Subcutaneous abdominal adipose tissue (tissue), 5 donors: ENCODE results near the gene SAPCD2.

Experiments used
- H3K27ac ChIP-seq: one replicate; pipeline ENCODE4 v1.7.0; 2013; ENCODE audit warnings: low read depth, mild to moderate bottlenecking, inconsistent platforms, low read length, moderate library complexity
- H3K27me3 ChIP-seq, 5 donors: one replicate each; pipeline ENCODE4 v1.7.0; 2013; ENCODE audit warnings: low read length in 5 of 5, inconsistent platforms in 1 of 5; ENCODE audit not compliant: control insufficient read depth in 5 of 5, insufficient read depth in 4 of 5
- H3K36me3 ChIP-seq, 5 donors: one replicate each; pipeline ENCODE4 v1.7.0; 2013; ENCODE audit warnings: low read length in 5 of 5; ENCODE audit not compliant: control insufficient read depth in 5 of 5, insufficient read depth in 5 of 5
- H3K4me1 ChIP-seq, 5 donors: one replicate each; pipeline ENCODE4 v1.7.0; 2013; ENCODE audit warnings: low read length in 5 of 5, mild to moderate bottlenecking in 3 of 5, moderate library complexity in 1 of 5; ENCODE audit not compliant: control insufficient read depth in 5 of 5, insufficient read depth in 5 of 5
- H3K4me3 ChIP-seq, 5 donors: one replicate each; pipeline ENCODE4 v1.7.0; 2013; ENCODE audit warnings: low read length in 5 of 5, low read depth in 1 of 5
- H3K9ac ChIP-seq, 5 donors: one replicate each; pipeline ENCODE4 v1.7.0; 2013; ENCODE audit warnings: low read length in 5 of 5, mild to moderate bottlenecking in 4 of 5, moderate library complexity in 3 of 5
- H3K9me3 ChIP-seq, 5 donors: one replicate each; pipeline ENCODE4 v1.7.0; 2013; ENCODE audit warnings: low read length in 5 of 5; ENCODE audit not compliant: control insufficient read depth in 5 of 5
- donor health status: healthy.
- donor health status: healthy.
- donor health status: healthy.
- donor health status: healthy.
- donor health status: healthy.

Gene SAPCD2

DNA sequence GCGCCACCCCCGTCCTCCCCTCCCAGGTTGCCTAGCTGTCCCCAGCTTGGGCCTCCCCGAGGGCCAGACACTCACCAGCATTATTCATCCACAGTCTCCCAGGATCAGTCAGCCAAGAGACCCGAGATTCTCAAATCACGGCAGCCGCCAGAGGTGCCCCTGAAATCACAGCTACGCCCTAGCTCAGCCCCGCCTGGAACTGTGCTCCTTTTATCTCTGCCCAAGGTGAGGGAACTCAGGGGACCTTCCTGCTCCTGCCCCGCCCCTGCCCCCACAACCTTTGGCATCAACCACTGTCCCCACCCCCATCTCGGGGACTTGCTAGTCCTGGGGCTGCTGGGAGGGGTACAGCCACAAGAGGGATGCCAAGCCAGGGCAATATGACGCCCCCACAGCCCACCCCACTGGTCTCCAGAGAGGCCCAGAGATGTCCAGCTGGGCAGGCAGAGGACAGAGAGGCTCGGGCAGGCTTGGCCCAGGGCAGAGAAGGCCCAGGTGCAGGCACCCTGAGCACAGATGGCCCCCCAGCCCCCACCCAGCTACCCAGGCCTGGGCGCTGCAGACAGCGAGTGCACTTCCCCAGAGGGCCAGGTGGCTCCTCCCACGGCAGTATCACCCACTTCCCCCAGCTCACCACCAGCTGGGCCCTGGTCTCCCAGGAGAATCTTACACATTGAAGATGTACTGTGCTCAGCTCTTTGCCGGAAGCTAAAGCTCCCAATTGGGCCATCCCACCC, 38.3 kb downstream of the SAPCD2 start, which contains the start of gene FUT7:
TSS of gene FUT7 (minus strand) at position 185 of the 737 bp plus-strand sequence. CDS start at position 88, 97 bp downstream.
- Histone ChIP-seq H3K9ac (peak within 1 kb of the TSS in 2 of 5 donors; percentile 26 to 41), H3K27ac (no peak within 1 kb of the TSS), H3K27me3 (no peaks in the 10 kb centered on the region), H3K36me3 (peaks cover 0 to 2% (median 0%) of the 10 kb centered on the region in 5 donors), H3K4me3 (peak within 1 kb of the TSS in 3 of 5 donors; percentile 5 to 45 (median 6)), H3K4me1 (peaks cover 3 to 64% (median 45%) of the 10 kb centered on the region in 5 donors), H3K9me3 (no peaks in the 10 kb centered on the region)

- H3K9me3 ChIP-seq, result no peaks in the 10 kb centered on the region
- H3K27me3 ChIP-seq, result no peaks in the 10 kb centered on the region
- peaks cover 4 to 76% (median 58%) of the 10 kb centered on the region in 5 donors for H3K4me1 ChIP-seq
- no peak overlapping the region for H3K4me3 ChIP-seq
- H3K9ac ChIP-seq, result no peak overlapping the region
- H3K27ac ChIP-seq, result no peak overlapping the region
- H3K36me3 ChIP-seq, result no peaks in the 10 kb centered on the region
These were observed 39.5 kb downstream of the SAPCD2 start for GRCh38 chr9:137030538-137031527.

GRCh38 chr9:137030006-137030405, 40.4 kb downstream of the SAPCD2 start:
- H3K36me3 ChIP-seq, result no peaks in the 10 kb centered on the region
- H3K4me3 ChIP-seq, result peak overlapping the region in 1 of 5 donors; percentile 3
- no peaks in the 10 kb centered on the region for H3K9me3 ChIP-seq
- no peak overlapping the region for H3K27ac ChIP-seq
- H3K9ac ChIP-seq, result no peak overlapping the region
- no peaks in the 10 kb centered on the region for H3K27me3 ChIP-seq
- peaks cover 4 to 80% (median 57%) of the 10 kb centered on the region in 5 donors for H3K4me1 ChIP-seq

GRCh38 chr9:137029058-137029936, 41.1 kb downstream of the SAPCD2 start:
- Histone ChIP-seq H3K27me3 (no peaks in the 10 kb centered on the region), H3K4me1 (peaks cover 4 to 73% (median 50%) of the 10 kb centered on the region in 5 donors), H3K27ac (no peak overlapping the region)

DNA sequence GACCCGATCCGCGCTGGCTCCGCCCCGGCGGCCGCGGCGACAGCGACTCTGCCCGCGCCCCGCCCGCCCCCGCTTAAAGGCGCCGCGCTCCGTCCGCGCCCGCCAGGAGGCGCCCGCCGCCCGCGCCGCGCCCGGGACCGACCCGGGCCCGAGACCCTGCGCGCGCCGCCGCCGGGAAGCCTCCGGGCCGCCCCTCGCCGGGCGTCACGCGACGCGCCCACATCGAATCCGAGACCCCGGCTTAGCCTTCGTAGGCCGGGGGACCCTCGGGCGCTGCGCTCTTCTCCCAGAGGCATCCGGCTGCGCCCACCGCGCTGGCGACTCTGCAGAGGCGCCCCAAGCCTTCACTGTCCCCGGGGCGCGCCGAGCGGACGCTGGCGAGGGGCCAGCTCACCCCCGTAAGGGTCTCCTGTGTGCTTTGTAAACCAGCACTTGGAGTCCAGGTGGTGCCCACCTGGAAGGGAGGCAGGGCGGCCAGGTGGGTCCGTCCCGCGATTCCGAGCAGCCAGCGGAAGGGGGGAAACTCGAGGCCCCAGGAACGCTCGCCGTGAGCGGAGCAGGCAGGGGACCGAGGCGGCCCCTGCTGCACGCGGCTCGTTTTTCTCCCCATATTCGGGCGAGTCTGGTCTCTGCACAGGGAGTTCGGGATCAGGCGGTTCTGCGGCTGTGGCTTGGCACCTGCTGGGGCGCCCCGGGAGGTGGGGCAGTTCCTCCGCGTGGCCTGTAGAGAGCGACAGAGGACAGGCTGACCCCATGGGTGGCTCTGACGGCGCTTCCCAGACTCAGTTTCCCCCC, 41.9 kb downstream of the SAPCD2 start:
- Histone ChIP-seq H3K9ac (peak overlapping the region in 4 of 5 donors; percentile 43 to 72 (median 60)), H3K9me3 (no peaks in the 10 kb centered on the region), H3K36me3 (no peaks in the 10 kb centered on the region), H3K4me3 (peak overlapping the region; percentile 56 to 70 (median 63)), H3K27ac (no peak overlapping the region), H3K27me3 (no peaks in the 10 kb centered on the region), H3K4me1 (peaks cover 4 to 77% (median 50%) of the 10 kb centered on the region in 5 donors)

More at GRCh38 chr9:137029058-137029936, 41.1 kb downstream of the SAPCD2 start:
- Histone ChIP-seq H3K4me3 (peak overlapping the region in 4 of 5 donors; percentile 56 to 70 (median 66)), H3K9me3 (no peaks in the 10 kb centered on the region), H3K36me3 (no peaks in the 10 kb centered on the region), H3K9ac (peak overlapping the region in 3 of 5 donors; percentile 10 to 72 (median 57))

GRCh38 chr9:137027369-137028262, 42.7 kb downstream of the SAPCD2 start, which contains the start of gene ABCA2:
Gene ABCA2 (minus strand): TSS chr9:137028237. CDS start chr9:137028140, 97 bp downstream.
- Histone ChIP-seq H3K27ac (no peak within 1 kb of the TSS), H3K4me3 (peak within 1 kb of the TSS; percentile 58 to 70 (median 63)), H3K9me3 (no peaks in the 10 kb centered on the region), H3K9ac (peak within 1 kb of the TSS in 4 of 5 donors; percentile 48 to 79 (median 60)), H3K27me3 (no peaks in the 10 kb centered on the region), H3K36me3 (no peaks in the 10 kb centered on the region), H3K4me1 (peaks cover 4 to 80% (median 54%) of the 10 kb centered on the region in 5 donors)

DNA sequence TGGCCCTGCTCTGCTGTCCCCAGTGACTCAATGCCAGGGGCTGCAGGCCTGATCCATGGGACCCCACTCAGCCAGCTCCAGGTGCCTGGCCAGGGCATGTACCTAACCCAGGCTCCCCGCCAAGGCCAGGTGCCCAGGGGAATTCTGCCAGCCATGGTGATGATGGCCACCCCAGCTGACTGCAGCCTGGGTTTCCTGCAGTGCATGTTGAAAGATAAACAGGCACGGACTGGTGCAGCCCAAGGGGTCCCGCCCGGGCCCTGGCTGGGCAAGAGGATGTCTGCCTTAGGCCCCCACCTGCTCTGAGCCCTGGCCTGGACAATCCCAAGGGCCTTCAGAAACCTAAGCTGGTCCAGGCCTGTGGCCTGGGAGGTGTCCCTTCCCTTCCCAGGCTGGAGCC, 43.5 kb downstream of the SAPCD2 start:
- peak overlapping the region in 4 of 5 donors; percentile 55 to 70 (median 61) for H3K4me3 ChIP-seq
- peak overlapping the region in 4 of 5 donors; percentile 26 to 79 (median 49) for H3K9ac ChIP-seq

DNA sequence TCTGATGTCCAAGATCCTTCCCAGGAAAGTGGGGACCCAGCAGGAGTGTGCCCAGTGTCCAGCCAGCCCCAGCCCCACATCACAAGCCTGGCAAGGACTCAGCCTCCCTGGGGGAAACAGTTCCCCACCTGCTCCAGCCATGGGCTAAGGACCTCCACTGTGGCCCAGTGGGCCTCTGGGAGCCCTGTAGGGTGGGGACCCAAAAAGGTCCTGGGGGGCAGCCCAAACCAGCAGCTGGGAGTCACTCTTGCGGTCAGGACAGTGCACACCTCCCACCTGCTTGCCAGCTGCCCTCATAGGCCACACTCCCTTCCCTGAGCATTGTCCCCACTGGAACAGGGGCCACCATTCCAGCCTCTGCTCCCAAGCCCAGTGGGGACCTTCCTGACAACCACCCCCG, 44.0 kb downstream of the SAPCD2 start:
- no peak overlapping the region for H3K27ac ChIP-seq
- H3K27me3 ChIP-seq, result no peaks in the 10 kb centered on the region
- H3K36me3 ChIP-seq, result peaks cover 0 to 4% (median 0%) of the 10 kb centered on the region in 5 donors
- no peaks in the 10 kb centered on the region for H3K9me3 ChIP-seq
- H3K4me1 ChIP-seq, result peaks cover 4 to 74% (median 53%) of the 10 kb centered on the region in 5 donors
- H3K9ac ChIP-seq, result no peak overlapping the region
- no peak overlapping the region for H3K4me3 ChIP-seq

More for the DNA sequence above, 43.5 kb downstream of the SAPCD2 start:
- Histone ChIP-seq H3K9me3 (no peaks in the 10 kb centered on the region), H3K27me3 (no peaks in the 10 kb centered on the region), H3K4me1 (peaks cover 4 to 74% (median 53%) of the 10 kb centered on the region in 5 donors), H3K27ac (no peak overlapping the region), H3K36me3 (peaks cover 0 to 4% (median 0%) of the 10 kb centered on the region in 5 donors)
